ENCODE results near the gene KIZ. TPM values are rescaled to one million over a fixed set of nuclear protein-coding genes. Genes with fewer than 3 reads are reported as not detected.

KIZ gene
- total RNA-seq, 1 experiment from 2014 or later, result 31.8 TPM

GRCh38 chr20:21278829-21279228, 152.9 kb downstream of the KIZ start:
- POLR2A ChIA-PET, result no interaction called here
- H3K27ac Mint-ChIP-seq (ENCODE audit: unreplicated experiment), result no peak overlapping the region
- CTCF ChIA-PET, result no interaction called here
- Histone ChIP-seq H3K9me3 (no peaks in the 10 kb centered on the region), H3K36me3 (ENCODE audit: control insufficient read depth, insufficient read depth, low read length) (no peaks in the 10 kb centered on the region), H3K27me3 (replicated peaks; ENCODE audit: control insufficient read depth, insufficient read depth, low read length) (no peaks in the 10 kb centered on the region), H3K4me1 (peaks cover 12% of the 10 kb centered on the region), H3K4me3 (ENCODE audit: low read depth, low read length) (no peak overlapping the region)
- no peak overlapping the region for H3K4me3 Mint-ChIP-seq (ENCODE audit: unreplicated experiment)
- BruUV-seq (replicated peaks), result no TSS peak
- intact Hi-C loops (cut with micrococcal nuclease; ENCODE audit: unreplicated experiment), result no loop called here
- DNase-seq, result no peak
- no peak for TF ChIP-seq CTCF (IDR thresholded peaks at IDR 0.05; ENCODE audit: insufficient read depth in 1 of 2, low read depth in 1 of 2, low read length in 1 of 2, severe bottlenecking in 1 of 2, unreplicated experiment in 1 of 2)
- peaks cover 7% of the 10 kb centered on the region for H3K4me1 Mint-ChIP-seq (ENCODE audit: low read depth, unreplicated experiment)
- no peaks in the 10 kb centered on the region for H3K9me3 Mint-ChIP-seq (ENCODE audit: unreplicated experiment)
- peaks cover 6% of the 10 kb centered on the region for H3K27me3 Mint-ChIP-seq (ENCODE audit: insufficient read depth, unreplicated experiment)
- H3K36me3 Mint-ChIP-seq (ENCODE audit: insufficient read depth, unreplicated experiment), result no peaks in the 10 kb centered on the region

- Histone ChIP-seq H3K4me1 (peaks cover 12% of the 10 kb centered on the region), H3K27me3 (replicated peaks; ENCODE audit: control insufficient read depth, insufficient read depth, low read length) (no peaks in the 10 kb centered on the region), H3K9me3 (no peaks in the 10 kb centered on the region), H3K36me3 (ENCODE audit: control insufficient read depth, insufficient read depth, low read length) (no peaks in the 10 kb centered on the region), H3K4me3 (ENCODE audit: low read depth, low read length) (no peak overlapping the region)
- no peak overlapping the region for H3K27ac Mint-ChIP-seq (ENCODE audit: unreplicated experiment)
- H3K4me3 Mint-ChIP-seq (ENCODE audit: unreplicated experiment), result no peak overlapping the region
- DNase-seq, result no peak
- no peak for TF ChIP-seq CTCF (IDR thresholded peaks at IDR 0.05; ENCODE audit: insufficient read depth in 1 of 2, low read depth in 1 of 2, low read length in 1 of 2, severe bottlenecking in 1 of 2, unreplicated experiment in 1 of 2)
- H3K9me3 Mint-ChIP-seq (ENCODE audit: unreplicated experiment), result no peaks in the 10 kb centered on the region
- BruUV-seq (replicated peaks), result no TSS peak
- no peaks in the 10 kb centered on the region for H3K36me3 Mint-ChIP-seq (ENCODE audit: insufficient read depth, unreplicated experiment)
- POLR2A ChIA-PET, result interaction anchor here (0.6 kb wide), 1 partner anchor 9 kb away, joined by 4 read pairs; no protein-coding TSS in a partner anchor
- H3K27me3 Mint-ChIP-seq (ENCODE audit: insufficient read depth, unreplicated experiment), result peaks cover 6% of the 10 kb centered on the region
- intact Hi-C loops (cut with micrococcal nuclease; ENCODE audit: unreplicated experiment), result no loop called here
- H3K4me1 Mint-ChIP-seq (ENCODE audit: low read depth, unreplicated experiment), result peaks cover 7% of the 10 kb centered on the region
- CTCF ChIA-PET, result no interaction called here
Observed at GRCh38 chr20:21279706-21280521, 154.0 kb downstream of the KIZ start.

GRCh38 chr20:21280522-21281016, 154.7 kb downstream of the KIZ start:
- TF ChIP-seq CTCF (IDR thresholded peaks at IDR 0.05; ENCODE audit: insufficient read depth in 1 of 2, low read depth in 1 of 2, low read length in 1 of 2, severe bottlenecking in 1 of 2, unreplicated experiment in 1 of 2), result no peak
- Histone ChIP-seq H3K4me3 (ENCODE audit: low read depth, low read length) (no peak overlapping the region), H3K36me3 (ENCODE audit: control insufficient read depth, insufficient read depth, low read length) (no peaks in the 10 kb centered on the region), H3K9me3 (no peaks in the 10 kb centered on the region), H3K4me1 (peaks cover 12% of the 10 kb centered on the region), H3K27me3 (replicated peaks; ENCODE audit: control insufficient read depth, insufficient read depth, low read length) (no peaks in the 10 kb centered on the region)
- H3K4me1 Mint-ChIP-seq (ENCODE audit: low read depth, unreplicated experiment), result peaks cover 7% of the 10 kb centered on the region
- H3K9me3 Mint-ChIP-seq (ENCODE audit: unreplicated experiment), result no peaks in the 10 kb centered on the region
- CTCF ChIA-PET, result no interaction called here
- BruUV-seq (replicated peaks), result no TSS peak
- no peak overlapping the region for H3K4me3 Mint-ChIP-seq (ENCODE audit: unreplicated experiment)
- no peak for DNase-seq
- no peaks in the 10 kb centered on the region for H3K36me3 Mint-ChIP-seq (ENCODE audit: insufficient read depth, unreplicated experiment)
- intact Hi-C loops (cut with micrococcal nuclease; ENCODE audit: unreplicated experiment), result no loop called here
- POLR2A ChIA-PET, result no interaction called here
- no peak overlapping the region for H3K27ac Mint-ChIP-seq (ENCODE audit: unreplicated experiment)
- peaks cover 6% of the 10 kb centered on the region for H3K27me3 Mint-ChIP-seq (ENCODE audit: insufficient read depth, unreplicated experiment)

Measured in Caco-2 (cell line).